ENCODE results near the gene HCN3. TPM values are rescaled to one million over a fixed set of nuclear protein-coding genes. Genes with fewer than 3 reads are reported as not detected.

HCN3 gene
- total and polyA plus RNA-seq, 3 experiments from 2014 or later = 0.18 to 3.7 (median 3.2) TPM

DNA sequence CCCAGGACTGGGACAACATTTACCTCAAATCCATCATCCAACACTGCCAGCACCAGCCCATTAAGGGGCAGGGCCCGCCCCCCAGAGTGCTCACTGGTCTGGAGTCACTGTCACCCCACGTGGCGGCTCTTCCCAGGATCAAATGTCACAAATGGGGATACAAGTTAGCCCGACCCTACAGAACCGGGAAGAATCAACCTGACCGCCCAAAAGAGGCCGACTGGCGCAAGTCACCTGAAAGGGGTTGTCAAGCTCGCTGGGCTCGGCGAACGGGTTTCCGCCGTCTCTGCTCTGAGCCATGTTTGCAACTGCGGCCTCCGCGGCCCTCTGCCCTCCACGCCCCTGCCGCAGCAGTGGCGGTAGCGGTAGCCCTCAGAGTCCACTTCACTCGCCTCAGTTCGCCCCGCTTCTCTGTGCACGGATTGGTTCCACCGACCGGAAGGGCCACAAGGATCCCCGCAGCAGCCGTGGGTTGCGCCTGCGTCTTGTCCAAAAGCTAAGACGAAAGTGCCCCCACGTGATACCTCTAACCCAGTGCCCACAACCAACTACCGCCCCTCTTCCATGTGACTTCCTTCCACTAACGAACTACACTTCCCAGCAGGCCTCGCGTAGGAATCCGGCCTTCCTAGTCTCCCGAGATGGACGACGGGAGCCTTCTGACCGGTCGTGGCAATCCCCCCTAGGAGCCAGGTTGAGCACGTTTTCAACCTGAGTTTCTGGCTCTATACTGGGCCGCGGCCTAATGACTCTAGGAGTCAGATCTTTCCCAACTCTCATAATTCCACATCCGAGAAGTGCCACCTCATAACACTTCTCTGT is 15.2 kb upstream of the HCN3 start, which contains the start of gene SCAMP3:
Gene SCAMP3 (minus strand): TSS at position 509 of the 822 bp plus-strand sequence. CDS start 209 bp downstream, at position 300.
- DNase-seq = peak; percentile 82 to 91 (median 84)
- Mint-ChIP-seq H3K4me3 (peak within 1 kb of the TSS; percentile 95 to 100 (median 99)), H3K27me3 (no peaks in the 10 kb centered on the region), H3K4me1 (peaks cover 31 to 45% (median 36%) of the 10 kb centered on the region in 3 donors), H3K36me3 (peaks cover 6 to 79% (median 14%) of the 10 kb centered on the region in 3 donors), H3K9me3 (no peaks in the 10 kb centered on the region), H3K27ac (peak within 1 kb of the TSS; percentile 80 to 99 (median 98))
- H3K9me3 ChIP-seq (ENCODE audit: low read length) = no peaks in the 10 kb centered on the region
- no peaks in the 10 kb centered on the region for H3K27me3 ChIP-seq (ENCODE audit: insufficient read depth, low read length, poor library complexity, severe bottlenecking)
- peak within 1 kb of the TSS; percentile 82 for H3K27ac ChIP-seq (ENCODE audit: low read depth, low read length)
- CTCF ChIA-PET = interaction anchor here (1.2 to 4.4 kb wide), 5 partner anchors 11 to 89 kb away, joined by 3 to 79 read pairs (median 6); partner anchors contain the start of genes CLK2 and KRTCAP2
- H3K36me3 ChIP-seq (ENCODE audit: insufficient read depth, low read length) = peaks cover 36% of the 10 kb centered on the region
- H3K4me1 ChIP-seq (ENCODE audit: insufficient read depth, low read length) = peaks cover 22% of the 10 kb centered on the region
- peak within 1 kb of the TSS; percentile 99 for H3K4me3 ChIP-seq (ENCODE audit: low read length)
- POLR2A ChIA-PET = interaction anchor here (0.5 to 2.4 kb wide), 10 partner anchors 11 to 1061 kb away, joined by 3 to 25 read pairs (median 3); partner anchors contain the start of genes ASH1L, CLK2 and MSTO1

DNA sequence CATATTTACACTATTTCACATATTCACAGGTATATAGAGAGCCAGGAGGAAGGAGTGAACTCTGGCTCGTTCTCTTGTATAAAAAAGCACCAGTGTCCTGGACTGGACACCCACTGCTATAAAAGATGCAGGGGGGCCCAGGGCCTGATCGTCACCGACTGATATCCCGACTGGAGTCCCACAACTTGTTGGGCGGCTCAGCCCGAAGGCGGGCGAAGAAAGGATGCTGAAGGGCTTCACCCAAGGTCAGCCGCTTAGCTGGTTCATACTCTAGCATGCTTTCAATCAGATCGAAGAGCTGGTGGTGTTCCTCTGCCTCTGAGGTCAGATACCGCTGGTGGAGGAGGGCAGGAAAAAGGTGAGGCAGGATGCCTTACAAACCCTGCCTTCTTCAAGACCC is 14.2 kb upstream of the HCN3 start:
- Mint-ChIP-seq H3K36me3 (peaks cover 5 to 82% (median 20%) of the 10 kb centered on the region in 3 donors), H3K4me1 (peaks cover 31 to 40% (median 36%) of the 10 kb centered on the region in 3 donors)
- CTCF ChIA-PET = interaction anchor here (0.9 to 5.4 kb wide), 3 partner anchors 10 to 60 kb away, joined by 4 to 38 read pairs (median 8); partner anchors contain the start of gene CLK2

DNA sequence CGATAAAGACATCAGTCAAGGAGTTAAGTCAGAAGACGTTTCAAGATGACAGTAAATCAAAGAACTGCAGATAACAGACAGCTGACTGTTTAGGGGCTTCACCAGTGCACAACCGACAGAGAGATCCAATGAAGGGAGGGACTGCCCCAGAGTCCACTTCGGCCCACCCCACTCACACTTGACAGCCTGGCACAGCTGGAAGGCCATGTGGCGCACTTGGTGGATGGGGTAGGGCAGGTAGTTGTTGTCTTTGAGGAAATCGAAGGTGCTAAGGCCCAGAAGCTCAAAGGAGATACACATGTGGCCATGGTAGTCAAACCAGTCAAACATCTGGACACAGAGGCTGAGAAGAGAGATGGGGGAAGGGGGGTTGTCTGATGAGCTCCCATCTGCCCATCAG is 10.7 kb upstream of the HCN3 start:
- H3K9me3 ChIP-seq (ENCODE audit: low read length) = no peaks in the 10 kb centered on the region
- Mint-ChIP-seq H3K36me3 (peaks cover 5 to 91% (median 27%) of the 10 kb centered on the region in 3 donors), H3K4me1 (peaks cover 22 to 38% (median 31%) of the 10 kb centered on the region in 3 donors), H3K27me3 (no peaks in the 10 kb centered on the region), H3K9me3 (no peaks in the 10 kb centered on the region), H3K4me3 (peak overlapping the region in 1 of 7 donors; percentile 59), H3K27ac (peak overlapping the region in 3 of 8 donors; percentile 29 to 61 (median 52))
- ChIA-PET POLR2A (interaction anchor here (0.6 kb wide), 2 partner anchors 95 to 293 kb away, joined by 4 to 6 read pairs; no protein-coding TSS in a partner anchor), CTCF (interaction anchor here (0.7 to 5.4 kb wide), 4 partner anchors 10 to 57 kb away, joined by 3 to 38 read pairs (median 3); partner anchors contain the start of gene HCN3)
- H3K36me3 ChIP-seq (ENCODE audit: insufficient read depth, low read length) = peaks cover 65% of the 10 kb centered on the region
- no peaks in the 10 kb centered on the region for H3K27me3 ChIP-seq (ENCODE audit: insufficient read depth, low read length, poor library complexity, severe bottlenecking)
- peaks cover 9% of the 10 kb centered on the region for H3K4me1 ChIP-seq (ENCODE audit: insufficient read depth, low read length)
- no peak for DNase-seq
- no peak overlapping the region for H3K4me3 ChIP-seq (ENCODE audit: low read length)
- no peak overlapping the region for H3K27ac ChIP-seq (ENCODE audit: low read depth, low read length)

More for the DNA sequence above, 14.2 kb upstream of the HCN3 start:
- H3K27me3 Mint-ChIP-seq = no peaks in the 10 kb centered on the region
- POLR2A ChIA-PET = interaction anchor here (0.6 to 2.4 kb wide), 2 partner anchors 10 to 1237 kb away, joined by 4 to 25 read pairs; partner anchors contain the start of gene CLK2
- Histone ChIP-seq H3K36me3 (ENCODE audit: insufficient read depth, low read length) (peaks cover 38% of the 10 kb centered on the region), H3K4me1 (ENCODE audit: insufficient read depth, low read length) (peaks cover 22% of the 10 kb centered on the region), H3K9me3 (ENCODE audit: low read length) (no peaks in the 10 kb centered on the region), H3K4me3 (ENCODE audit: low read length) (no peak overlapping the region), H3K27ac (ENCODE audit: low read depth, low read length) (no peak overlapping the region), H3K27me3 (ENCODE audit: insufficient read depth, low read length, poor library complexity, severe bottlenecking) (no peaks in the 10 kb centered on the region)
- DNase-seq = no peak
- peak overlapping the region in 6 of 7 donors; percentile 39 to 99 (median 96) for H3K4me3 Mint-ChIP-seq
- peak overlapping the region; percentile 68 to 99 (median 98) for H3K27ac Mint-ChIP-seq
- no peaks in the 10 kb centered on the region for H3K9me3 Mint-ChIP-seq

DNA sequence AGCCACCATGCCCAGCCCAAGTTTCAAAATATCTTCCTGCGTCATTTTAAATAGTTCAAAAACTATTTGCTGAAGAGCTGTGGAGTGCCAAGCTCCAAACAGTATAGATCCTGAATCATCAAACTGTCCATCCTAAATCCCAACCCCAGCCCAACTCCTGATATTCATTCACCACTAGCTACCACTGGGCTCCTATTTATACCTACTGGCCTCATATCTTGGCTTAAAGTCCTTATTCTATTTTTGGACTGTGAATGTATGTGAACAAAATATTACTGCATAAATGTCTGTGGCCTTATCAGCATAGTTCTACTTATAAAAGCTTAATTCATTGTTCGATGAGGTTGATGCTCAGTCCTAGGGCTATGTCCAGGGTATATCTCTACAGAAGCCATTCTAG is 9.9 kb upstream of the HCN3 start:
- POLR2A ChIA-PET = interaction anchor here (0.5 to 0.6 kb wide), 3 partner anchors 153 to 292 kb away, joined by 3 to 7 read pairs (median 6); no protein-coding TSS in a partner anchor
- no peaks in the 10 kb centered on the region for H3K27me3 Mint-ChIP-seq
- CTCF ChIA-PET = interaction anchor here (1.2 to 5.4 kb wide), 2 partner anchors 16 to 56 kb away, joined by 3 to 38 read pairs; no protein-coding TSS in a partner anchor
- H3K4me3 Mint-ChIP-seq = no peak overlapping the region
- peaks cover 5 to 86% (median 27%) of the 10 kb centered on the region in 3 donors for H3K36me3 Mint-ChIP-seq
- Histone ChIP-seq H3K27ac (ENCODE audit: low read depth, low read length) (no peak overlapping the region), H3K27me3 (ENCODE audit: insufficient read depth, low read length, poor library complexity, severe bottlenecking) (no peaks in the 10 kb centered on the region), H3K4me1 (ENCODE audit: insufficient read depth, low read length) (peaks cover 14% of the 10 kb centered on the region), H3K4me3 (ENCODE audit: low read length) (no peak overlapping the region), H3K9me3 (ENCODE audit: low read length) (no peaks in the 10 kb centered on the region), H3K36me3 (ENCODE audit: insufficient read depth, low read length) (peaks cover 66% of the 10 kb centered on the region)
- peak overlapping the region in 1 of 8 donors; percentile 64 for H3K27ac Mint-ChIP-seq
- peaks cover 20 to 38% (median 30%) of the 10 kb centered on the region in 3 donors for H3K4me1 Mint-ChIP-seq
- no peaks in the 10 kb centered on the region for H3K9me3 Mint-ChIP-seq
- no peak for DNase-seq

DNA sequence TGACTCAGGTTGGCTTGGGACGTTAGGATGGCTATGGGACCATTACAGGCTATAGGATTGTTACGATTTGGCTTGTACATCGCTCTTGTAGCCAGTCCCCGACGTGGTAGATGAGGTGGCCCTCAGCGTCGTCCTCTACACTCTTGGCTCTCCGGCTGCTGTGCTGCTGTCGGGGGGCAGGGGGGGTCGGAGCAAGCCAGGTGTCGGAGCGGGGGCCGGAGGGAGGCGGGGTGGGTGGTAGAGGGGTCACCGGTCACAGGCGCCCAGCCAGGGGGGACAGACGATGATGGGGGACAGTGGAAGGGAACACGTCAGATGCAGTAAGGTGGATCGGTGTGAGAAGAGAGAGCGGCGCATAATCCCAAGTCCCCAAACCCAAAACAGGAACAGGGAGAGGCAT is 8.6 kb upstream of the HCN3 start:
- CTCF ChIA-PET = interaction anchor here (9.0 kb wide), 1 partner anchor 18 kb away, joined by 64 read pairs; no protein-coding TSS in a partner anchor
- Histone ChIP-seq H3K27ac (ENCODE audit: low read depth, low read length) (no peak overlapping the region), H3K9me3 (ENCODE audit: low read length) (no peaks in the 10 kb centered on the region), H3K36me3 (ENCODE audit: insufficient read depth, low read length) (peaks cover 55% of the 10 kb centered on the region), H3K27me3 (ENCODE audit: insufficient read depth, low read length, poor library complexity, severe bottlenecking) (no peaks in the 10 kb centered on the region), H3K4me3 (ENCODE audit: low read length) (no peak overlapping the region), H3K4me1 (ENCODE audit: insufficient read depth, low read length) (peaks cover 15% of the 10 kb centered on the region)
- H3K9me3 Mint-ChIP-seq = no peaks in the 10 kb centered on the region
- H3K4me1 Mint-ChIP-seq = peaks cover 19 to 34% (median 29%) of the 10 kb centered on the region in 3 donors
- no peak for DNase-seq
- no peak overlapping the region for H3K27ac Mint-ChIP-seq
- no peak overlapping the region for H3K4me3 Mint-ChIP-seq
- peaks cover 5 to 84% (median 25%) of the 10 kb centered on the region in 3 donors for H3K36me3 Mint-ChIP-seq
- H3K27me3 Mint-ChIP-seq = no peaks in the 10 kb centered on the region
- POLR2A ChIA-PET = no interaction called here

DNA sequence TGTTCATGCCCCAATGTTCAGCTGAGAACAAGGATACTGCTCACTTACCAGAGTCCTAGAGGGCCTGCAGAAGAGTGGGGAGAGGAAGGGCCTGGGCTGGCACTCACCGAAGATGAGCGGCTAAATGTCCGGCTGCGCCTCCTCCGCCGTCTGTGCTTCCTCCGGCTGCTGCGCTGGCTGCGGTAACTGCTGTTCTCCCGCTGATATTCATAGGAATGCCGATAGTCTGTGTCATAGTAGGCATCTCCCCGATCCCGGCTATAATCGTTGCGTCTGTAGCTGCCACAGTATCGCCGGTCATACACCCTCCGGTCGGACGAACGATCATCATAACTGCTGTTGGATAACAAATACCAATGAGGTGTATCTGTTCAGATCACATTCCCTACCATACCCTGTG is 7.9 kb upstream of the HCN3 start:
- DNase-seq = no peak
- no peak overlapping the region for H3K27ac ChIP-seq (ENCODE audit: low read depth, low read length)
- H3K36me3 Mint-ChIP-seq = peaks cover 5 to 77% (median 24%) of the 10 kb centered on the region in 3 donors
- peaks cover 49% of the 10 kb centered on the region for H3K36me3 ChIP-seq (ENCODE audit: insufficient read depth, low read length)
- no peak overlapping the region for H3K4me3 ChIP-seq (ENCODE audit: low read length)
- H3K9me3 ChIP-seq (ENCODE audit: low read length) = no peaks in the 10 kb centered on the region
- POLR2A ChIA-PET = no interaction called here
- CTCF ChIA-PET = interaction anchor here (9.0 kb wide), 1 partner anchor 18 kb away, joined by 64 read pairs; no protein-coding TSS in a partner anchor
- H3K4me3 Mint-ChIP-seq = peak overlapping the region in 1 of 7 donors; percentile 27
- peaks cover 22 to 33% (median 33%) of the 10 kb centered on the region in 3 donors for H3K4me1 Mint-ChIP-seq
- no peaks in the 10 kb centered on the region for H3K27me3 ChIP-seq (ENCODE audit: insufficient read depth, low read length, poor library complexity, severe bottlenecking)
- peak overlapping the region in 1 of 8 donors; percentile 26 for H3K27ac Mint-ChIP-seq
- no peaks in the 10 kb centered on the region for H3K27me3 Mint-ChIP-seq
- H3K9me3 Mint-ChIP-seq = no peaks in the 10 kb centered on the region
- H3K4me1 ChIP-seq (ENCODE audit: insufficient read depth, low read length) = peaks cover 20% of the 10 kb centered on the region

DNA sequence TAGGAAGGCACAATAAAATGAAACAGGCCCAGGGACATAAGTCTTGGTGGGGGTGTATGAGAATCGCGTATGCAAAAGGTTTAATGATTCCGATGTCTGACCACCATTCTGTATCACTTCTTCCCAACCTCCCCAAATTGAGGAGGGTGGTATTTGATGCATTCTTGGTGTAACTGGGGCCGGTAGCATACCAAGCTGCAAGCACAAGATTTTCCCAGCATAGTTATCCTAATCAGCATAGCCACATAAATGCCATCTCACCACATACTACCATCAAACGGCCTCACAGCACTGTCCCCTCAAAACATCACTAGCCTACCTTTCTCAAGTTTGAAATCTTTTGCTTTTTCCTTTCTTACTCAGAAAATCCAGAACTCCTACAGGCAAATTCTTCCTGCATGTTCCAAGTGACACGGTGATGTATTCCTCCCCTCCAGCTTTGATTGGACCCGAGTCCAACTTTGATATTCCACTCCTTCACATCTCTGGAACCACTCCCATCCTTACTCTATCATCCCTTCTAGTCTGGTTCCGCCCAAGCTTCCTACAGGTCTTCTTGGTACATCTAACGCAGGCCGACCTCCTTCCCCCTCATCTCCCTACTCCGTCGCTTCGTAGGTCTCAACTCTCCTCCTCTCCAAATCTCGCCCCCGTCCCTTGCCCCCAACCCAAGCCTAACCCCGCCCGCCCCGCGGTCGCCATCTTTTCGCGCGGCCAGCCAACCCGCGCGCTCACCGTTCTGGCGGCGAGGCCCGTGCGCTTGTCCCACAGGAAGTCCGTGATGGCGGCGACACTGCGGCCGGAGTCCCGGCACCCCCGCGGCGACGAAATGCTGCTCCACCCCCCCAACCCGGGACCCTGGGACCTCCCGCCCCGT is 4.6 kb upstream of the HCN3 start:
- Histone ChIP-seq H3K9me3 (ENCODE audit: low read length) (no peaks in the 10 kb centered on the region), H3K4me3 (ENCODE audit: low read length) (peak overlapping the region; percentile 87), H3K27ac (ENCODE audit: low read depth, low read length) (peak overlapping the region; percentile 64), H3K4me1 (ENCODE audit: insufficient read depth, low read length) (peaks cover 33% of the 10 kb centered on the region), H3K36me3 (ENCODE audit: insufficient read depth, low read length) (peaks cover 32% of the 10 kb centered on the region), H3K27me3 (ENCODE audit: insufficient read depth, low read length, poor library complexity, severe bottlenecking) (no peaks in the 10 kb centered on the region)
- DNase-seq = no peak
- Mint-ChIP-seq H3K36me3 (peaks cover 0 to 47% (median 16%) of the 10 kb centered on the region in 3 donors), H3K9me3 (no peaks in the 10 kb centered on the region), H3K4me1 (peaks cover 37 to 48% (median 45%) of the 10 kb centered on the region in 3 donors), H3K4me3 (peak overlapping the region; percentile 90 to 97 (median 95)), H3K27ac (peak overlapping the region; percentile 80 to 99 (median 95)), H3K27me3 (no peaks in the 10 kb centered on the region)
- ChIA-PET POLR2A (interaction anchor here (0.7 to 3.6 kb wide), 9 partner anchors 10 to 1314 kb away, joined by 3 to 25 read pairs (median 3); partner anchors contain the start of genes FDPS and SCAMP3), CTCF (interaction anchor here (0.7 to 9.0 kb wide), 11 partner anchors 9 to 194 kb away, joined by 3 to 64 read pairs (median 4); partner anchors contain the start of gene SCAMP3)

Measured in CD8-positive, alpha-beta memory T cell (primary cell).